BJ (cell line): ENCODE data around the gene SLC25A43. TPM values are rescaled to one million over a fixed set of nuclear protein-coding genes. Genes with fewer than 3 reads are reported as not detected.

Experiments used
- CTCF ChIA-PET: fragments of 350-600 bp; formaldehyde crosslinking; extraction: SDS; loops from one replicate; lab custom pipeline; 2021; ENCODE audit warnings: antibody characterized with exemption, inconsistent platforms; lab: Yijun Ruan, JAX
- POLR2A ChIA-PET: fragments of 300-600 bp; sonication (Branson Sonifier 250); formaldehyde crosslinking; extraction: SDS; loops from one replicate; lab custom pipeline; 2021; ENCODE audit warnings: antibody characterized with exemption; lab: Charles Lee
- DNase-seq: peaks from one replicate; pipeline ENCODE4 v3.0.0-alpha.2; 2011; ENCODE audit warnings: low read depth
- H3K27me3 ChIP-seq: 2 replicates; pipeline ENCODE4 v1.6.0; 2011; ENCODE audit warnings: low read length; ENCODE audit not compliant: control insufficient read depth, insufficient read depth
- H3K36me3 ChIP-seq: 2 replicates; pipeline ENCODE4 v1.5.1; 2011; ENCODE audit warnings: low read length; ENCODE audit not compliant: control insufficient read depth, insufficient read depth
- H3K4me3 ChIP-seq: 2 replicates; pipeline ENCODE4 v1.5.1; 2011; ENCODE audit warnings: low read depth, mild to moderate bottlenecking, control low read depth, low read length
- polyA plus RNA-seq: library from polyadenylated mRNA; depleted of rRNA; stranded (reverse); fragments of >200 nt; gene quantifications from 2 replicates; pipeline ENCODE4 v1.2.3, GENCODE V29; 2011
- TF ChIP-seq, protein P1 (sequence below): IDR thresholded peaks from 2 replicates; pipeline ENCODE4 v1.5.1; 2011; ENCODE audit warnings: low read depth, mild to moderate bottlenecking, control low read depth, inconsistent platforms, low read length, moderate library complexity; ENCODE audit not compliant: insufficient read depth

The SLC25A43 gene
- polyA plus RNA-seq, 1 experiment = 13.5 TPM

DNA sequence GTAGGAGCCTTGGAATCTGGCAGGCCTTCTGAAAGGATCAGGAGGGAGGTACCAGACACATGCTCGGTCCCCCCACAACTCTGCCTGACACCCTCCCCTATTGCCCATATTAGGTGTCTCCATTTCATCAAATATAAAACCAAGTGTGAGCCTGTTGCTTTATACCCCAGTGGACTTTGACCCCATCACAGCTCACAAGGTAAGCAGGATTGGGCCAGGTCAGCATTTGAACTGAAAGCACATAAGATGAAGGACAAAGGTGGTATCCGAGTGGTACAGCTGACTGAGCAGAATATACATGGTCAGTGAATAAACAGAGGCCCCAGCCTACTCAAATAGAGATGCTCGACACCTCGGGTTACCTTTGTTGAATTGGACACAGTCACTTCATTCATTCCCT lies 20.0 kb downstream of the SLC25A43 start:
- no peak for DNase-seq
- CTCF ChIA-PET = no interaction called here
- TF ChIP-seq, protein P1, sequence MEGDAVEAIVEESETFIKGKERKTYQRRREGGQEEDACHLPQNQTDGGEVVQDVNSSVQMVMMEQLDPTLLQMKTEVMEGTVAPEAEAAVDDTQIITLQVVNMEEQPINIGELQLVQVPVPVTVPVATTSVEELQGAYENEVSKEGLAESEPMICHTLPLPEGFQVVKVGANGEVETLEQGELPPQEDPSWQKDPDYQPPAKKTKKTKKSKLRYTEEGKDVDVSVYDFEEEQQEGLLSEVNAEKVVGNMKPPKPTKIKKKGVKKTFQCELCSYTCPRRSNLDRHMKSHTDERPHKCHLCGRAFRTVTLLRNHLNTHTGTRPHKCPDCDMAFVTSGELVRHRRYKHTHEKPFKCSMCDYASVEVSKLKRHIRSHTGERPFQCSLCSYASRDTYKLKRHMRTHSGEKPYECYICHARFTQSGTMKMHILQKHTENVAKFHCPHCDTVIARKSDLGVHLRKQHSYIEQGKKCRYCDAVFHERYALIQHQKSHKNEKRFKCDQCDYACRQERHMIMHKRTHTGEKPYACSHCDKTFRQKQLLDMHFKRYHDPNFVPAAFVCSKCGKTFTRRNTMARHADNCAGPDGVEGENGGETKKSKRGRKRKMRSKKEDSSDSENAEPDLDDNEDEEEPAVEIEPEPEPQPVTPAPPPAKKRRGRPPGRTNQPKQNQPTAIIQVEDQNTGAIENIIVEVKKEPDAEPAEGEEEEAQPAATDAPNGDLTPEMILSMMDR = no peak
- H3K36me3 ChIP-seq = peaks cover 3% of the 10 kb centered on the region; the same call in 1 of the 2 replicates
- H3K27me3 ChIP-seq = no peaks in the 10 kb centered on the region
- POLR2A ChIA-PET = no interaction called here
- no peak overlapping the region for H3K4me3 ChIP-seq

DNA sequence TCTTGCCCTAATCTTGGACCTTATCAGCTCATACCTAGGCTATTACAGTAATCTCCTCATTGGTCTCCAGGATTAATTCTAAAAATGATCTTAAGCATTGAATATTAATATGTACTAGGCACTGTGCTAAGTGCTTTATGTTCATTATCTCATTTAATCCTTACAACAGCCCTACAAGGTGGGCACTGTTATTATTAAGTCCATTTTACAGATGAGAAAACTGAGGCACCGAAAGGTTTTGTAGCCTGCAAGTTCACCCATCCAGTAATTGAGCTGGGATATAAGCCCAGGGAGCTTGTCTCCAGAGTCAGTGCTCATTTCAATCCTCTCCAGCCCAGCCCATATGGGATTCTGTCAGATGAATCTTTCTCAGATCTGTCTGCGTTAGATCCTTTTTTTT lies 20.8 kb downstream of the SLC25A43 start:
- no peak for DNase-seq
- TF ChIP-seq, protein P1 = no peak
- Histone ChIP-seq H3K4me3 (no peak overlapping the region), H3K27me3 (no peaks in the 10 kb centered on the region), H3K36me3 (peaks cover 3% of the 10 kb centered on the region; the same call in 1 of the 2 replicates)
- CTCF ChIA-PET = no interaction called here
- POLR2A ChIA-PET = no interaction called here

GRCh38 chrX:119421016-119421705 lies 22.0 kb downstream of the SLC25A43 start:
- Histone ChIP-seq H3K4me3 (no peak overlapping the region), H3K36me3 (peaks cover 3% of the 10 kb centered on the region; the same call in 1 of the 2 replicates), H3K27me3 (no peaks in the 10 kb centered on the region)
- POLR2A ChIA-PET = no interaction called here
- DNase-seq = no peak
- CTCF ChIA-PET = no interaction called here
- TF ChIP-seq, protein P1 = no peak

- ChIA-PET CTCF (no interaction called here), POLR2A (no interaction called here)
- Histone ChIP-seq H3K4me3 (no peak overlapping the region), H3K27me3 (no peaks in the 10 kb centered on the region), H3K36me3 (peaks cover 3% of the 10 kb centered on the region; the same call in 1 of the 2 replicates)
- TF ChIP-seq, protein P1 = no peak
- DNase-seq = no peak
These were observed 24.5 kb downstream of the SLC25A43 start for GRCh38 chrX:119423631-119424030.

- POLR2A ChIA-PET = no interaction called here
- CTCF ChIA-PET = no interaction called here
- no peak for DNase-seq
These were observed 25.9 kb downstream of the SLC25A43 start for GRCh38 chrX:119424999-119425398.

More at GRCh38 chrX:119424999-119425398, 25.9 kb downstream of the SLC25A43 start:
- Histone ChIP-seq H3K27me3 (no peaks in the 10 kb centered on the region), H3K36me3 (no peaks in the 10 kb centered on the region), H3K4me3 (no peak overlapping the region)
- TF ChIP-seq, protein P1 = no peak
